WTC11 (cell line): ENCODE results near the gene EEF2KMT. TPM values are rescaled to one million over a fixed set of nuclear protein-coding genes. Genes with fewer than 3 reads are reported as not detected.

Source experiments
- ATAC-seq: fragments of 200-7000 bp; cut with Tn5 transposase; 2 replicates; pipeline ENCODE4 v1.10.0; 2021; ENCODE audit warnings: mild to moderate bottlenecking, moderate library complexity
- CTCF ChIA-PET: fragments of 300-600 bp; sonication (Branson Sonifier 250); formaldehyde crosslinking; loops from one replicate; lab custom pipeline; 2021; ENCODE audit warnings: antibody characterized with exemption; lab: Charles Lee
- POLR2A ChIA-PET: fragments of 350-600 bp; sonication (Branson Sonifier 250); formaldehyde crosslinking; loops from one replicate; lab custom pipeline; 2021; ENCODE audit warnings: antibody characterized with exemption; lab: Charles Lee
- DNase-seq: peaks from one replicate; pipeline ENCODE4 v3.0.0; 2021; ENCODE audit warnings: low spot score
- H3K27ac Mint-ChIP-seq: 2 replicates; pipeline ENCODE4 v1.8.0; 2021; ENCODE audit warnings: mixed read lengths
- H3K27me3 Mint-ChIP-seq: 2 replicates; pipeline ENCODE4 v1.8.0; 2021; ENCODE audit warnings: low read depth, mild to moderate bottlenecking, moderate library complexity, mixed read lengths
- H3K36me3 Mint-ChIP-seq: 2 replicates; pipeline ENCODE4 v1.8.0; 2021; ENCODE audit warnings: mixed read lengths
- H3K4me1 Mint-ChIP-seq: 2 replicates; pipeline ENCODE4 v1.8.0; 2022; ENCODE audit warnings: mixed read lengths
- H3K4me3 Mint-ChIP-seq: 2 replicates; pipeline ENCODE4 v1.8.0; 2021; ENCODE audit warnings: mild to moderate bottlenecking, moderate library complexity, mixed read lengths
- H3K9me3 Mint-ChIP-seq: 2 replicates; pipeline ENCODE4 v1.8.0; 2021; ENCODE audit warnings: mixed read lengths
- GABPB1 ChIP-seq: sonication (generic); formaldehyde crosslinking; IDR thresholded peaks from 2 replicates; pipeline ENCODE4 v1.8.1; 2023; ENCODE audit warnings: mild to moderate bottlenecking, missing genetic modification reagents
- GRHL2 ChIP-seq: fragments of 250-450 bp; sonication (Bioruptor Pico); IDR thresholded peaks from 2 replicates; pipeline ENCODE4 v1.8.0; 2022; ENCODE audit warnings: mild to moderate bottlenecking, moderate library complexity; ENCODE audit not compliant: insufficient replicate concordance, severe bottlenecking
- OVOL2 ChIP-seq: fragments of 250-450 bp; sonication (Bioruptor Pico); IDR thresholded peaks from 2 replicates; pipeline ENCODE4 v1.9.0; 2021; ENCODE audit warnings: mild to moderate bottlenecking, borderline replicate concordance
- SMAD3 ChIP-seq: sonication (generic); formaldehyde crosslinking; IDR thresholded peaks from 2 replicates; pipeline ENCODE4 v1.8.0; 2022; ENCODE audit warnings: missing genetic modification reagents, mild to moderate bottlenecking, borderline replicate concordance
- USF1 ChIP-seq: sonication (generic); formaldehyde crosslinking; IDR thresholded peaks from 2 replicates; pipeline ENCODE4 v1.8.0; 2022; ENCODE audit warnings: mild to moderate bottlenecking, missing genetic modification reagents
- total RNA-seq: library from RNA; stranded (reverse); gene quantifications from 3 replicates; pipeline ENCODE4 v1.2.3, GENCODE V29; 2021
- TF ChIP-seq, protein P1 (sequence below): sonication (generic); formaldehyde crosslinking; IDR thresholded peaks from 2 replicates; pipeline ENCODE4 v1.8.1; 2023; ENCODE audit warnings: mild to moderate bottlenecking, missing genetic modification reagents, borderline replicate concordance
- TF ChIP-seq, protein P2 (sequence below): sonication (generic); formaldehyde crosslinking; IDR thresholded peaks from 2 replicates; pipeline ENCODE4 v1.8.0; 2022; ENCODE audit warnings: missing genetic modification reagents
- TF ChIP-seq, protein P3 (sequence below): sonication (generic); formaldehyde crosslinking; IDR thresholded peaks from 2 replicates; pipeline ENCODE4 v1.8.1; 2022; ENCODE audit warnings: mild to moderate bottlenecking, moderate library complexity, missing genetic modification reagents
- TF ChIP-seq, protein P4 (sequence below): sonication (generic); formaldehyde crosslinking; IDR thresholded peaks from 2 replicates; pipeline ENCODE4 v1.8.1; 2022; ENCODE audit warnings: low read depth, mild to moderate bottlenecking, moderate library complexity, missing genetic modification reagents, borderline replicate concordance

The EEF2KMT gene
- total RNA-seq, 1 experiment from 2014 or later: 19.6 TPM

DNA sequence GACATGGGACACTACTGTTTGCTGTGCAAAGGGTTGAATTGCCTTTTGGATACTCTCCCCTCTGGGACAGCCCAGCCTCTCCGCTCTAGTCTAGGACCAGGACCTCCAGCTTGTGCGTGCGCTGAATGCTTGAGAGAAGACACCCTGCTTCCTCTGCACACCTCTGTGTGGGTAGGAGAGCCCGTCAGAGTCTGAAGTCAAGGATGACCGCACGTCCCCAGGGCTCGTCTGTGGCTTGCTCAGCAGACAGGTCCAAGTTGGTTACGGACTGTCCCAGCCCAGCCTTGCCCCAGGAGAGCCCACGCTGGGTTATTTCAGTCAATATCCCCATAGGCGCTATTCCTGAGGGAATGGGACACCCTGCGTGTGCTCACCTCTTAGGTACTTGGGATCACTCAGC is 35.5 kb downstream of the EEF2KMT start:
- no peak overlapping the region for H3K4me3 Mint-ChIP-seq
- no peaks in the 10 kb centered on the region for H3K9me3 Mint-ChIP-seq
- TF ChIP-seq USF1 (CRISPR knock-in tag) (no peak), GRHL2 (CRISPR knock-in tag) (no peak), OVOL2 (CRISPR knock-in tag) (no peak)
- TF ChIP-seq, protein P1, sequence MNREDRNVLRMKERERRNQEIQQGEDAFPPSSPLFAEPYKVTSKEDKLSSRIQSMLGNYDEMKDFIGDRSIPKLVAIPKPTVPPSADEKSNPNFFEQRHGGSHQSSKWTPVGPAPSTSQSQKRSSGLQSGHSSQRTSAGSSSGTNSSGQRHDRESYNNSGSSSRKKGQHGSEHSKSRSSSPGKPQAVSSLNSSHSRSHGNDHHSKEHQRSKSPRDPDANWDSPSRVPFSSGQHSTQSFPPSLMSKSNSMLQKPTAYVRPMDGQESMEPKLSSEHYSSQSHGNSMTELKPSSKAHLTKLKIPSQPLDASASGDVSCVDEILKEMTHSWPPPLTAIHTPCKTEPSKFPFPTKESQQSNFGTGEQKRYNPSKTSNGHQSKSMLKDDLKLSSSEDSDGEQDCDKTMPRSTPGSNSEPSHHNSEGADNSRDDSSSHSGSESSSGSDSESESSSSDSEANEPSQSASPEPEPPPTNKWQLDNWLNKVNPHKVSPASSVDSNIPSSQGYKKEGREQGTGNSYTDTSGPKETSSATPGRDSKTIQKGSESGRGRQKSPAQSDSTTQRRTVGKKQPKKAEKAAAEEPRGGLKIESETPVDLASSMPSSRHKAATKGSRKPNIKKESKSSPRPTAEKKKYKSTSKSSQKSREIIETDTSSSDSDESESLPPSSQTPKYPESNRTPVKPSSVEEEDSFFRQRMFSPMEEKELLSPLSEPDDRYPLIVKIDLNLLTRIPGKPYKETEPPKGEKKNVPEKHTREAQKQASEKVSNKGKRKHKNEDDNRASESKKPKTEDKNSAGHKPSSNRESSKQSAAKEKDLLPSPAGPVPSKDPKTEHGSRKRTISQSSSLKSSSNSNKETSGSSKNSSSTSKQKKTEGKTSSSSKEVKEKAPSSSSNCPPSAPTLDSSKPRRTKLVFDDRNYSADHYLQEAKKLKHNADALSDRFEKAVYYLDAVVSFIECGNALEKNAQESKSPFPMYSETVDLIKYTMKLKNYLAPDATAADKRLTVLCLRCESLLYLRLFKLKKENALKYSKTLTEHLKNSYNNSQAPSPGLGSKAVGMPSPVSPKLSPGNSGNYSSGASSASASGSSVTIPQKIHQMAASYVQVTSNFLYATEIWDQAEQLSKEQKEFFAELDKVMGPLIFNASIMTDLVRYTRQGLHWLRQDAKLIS (CRISPR knock-in tag): no peak
- no peak for ATAC-seq
- no peak for DNase-seq
- H3K4me1 Mint-ChIP-seq: peaks cover 23% of the 10 kb centered on the region
- H3K27ac Mint-ChIP-seq: no peak overlapping the region
- no peaks in the 10 kb centered on the region for H3K36me3 Mint-ChIP-seq
- CTCF ChIA-PET: interaction anchor here (0.9 to 1.8 kb wide), 3 partner anchors 14 to 30 kb away, joined by 3 to 7 read pairs (median 3); no protein-coding TSS in a partner anchor
- no peaks in the 10 kb centered on the region; the same call in 1 of the 2 replicates for H3K27me3 Mint-ChIP-seq
- POLR2A ChIA-PET: interaction anchor here (0.6 kb wide), 1 partner anchor 32 kb away, joined by 7 read pairs; no protein-coding TSS in a partner anchor

DNA sequence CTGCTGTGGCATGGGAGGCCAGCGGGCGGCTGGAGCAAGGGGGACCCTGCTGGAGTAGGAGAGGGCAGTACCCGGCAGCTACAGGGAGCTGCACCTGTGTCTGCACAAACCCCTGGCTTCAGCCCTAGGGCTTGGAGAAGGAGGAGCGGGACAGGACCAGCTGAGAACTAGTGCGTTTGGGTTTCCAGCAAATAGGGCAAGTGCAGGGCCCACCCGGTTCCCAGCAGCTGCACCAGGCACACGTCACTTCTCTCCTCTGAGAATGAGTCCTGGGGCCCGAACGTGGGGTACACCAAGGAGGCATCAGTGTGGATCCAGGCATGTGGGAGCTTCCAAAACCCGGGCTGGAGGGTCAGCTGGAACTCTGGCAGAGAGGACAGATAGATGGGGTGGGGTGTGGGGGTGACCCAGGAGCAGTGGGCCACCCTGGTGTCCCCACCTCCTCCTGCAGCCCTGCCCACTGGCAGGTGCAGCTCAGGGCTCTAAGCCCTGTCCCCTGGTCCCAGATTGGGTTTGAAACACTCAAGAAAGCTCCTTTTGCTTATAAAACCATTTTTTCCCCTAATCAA is 37.4 kb downstream of the EEF2KMT start:
- H3K27me3 Mint-ChIP-seq: no peaks in the 10 kb centered on the region; the same call in 1 of the 2 replicates
- H3K9me3 Mint-ChIP-seq: no peaks in the 10 kb centered on the region
- no peaks in the 10 kb centered on the region for H3K36me3 Mint-ChIP-seq
- POLR2A ChIA-PET: no interaction called here
- peaks cover 23% of the 10 kb centered on the region for H3K4me1 Mint-ChIP-seq
- no peak for DNase-seq
- no peak overlapping the region for H3K4me3 Mint-ChIP-seq
- H3K27ac Mint-ChIP-seq: peak overlapping the region; percentile 19; the same call in 1 of the 2 replicates
- ATAC-seq: no peak
- TF ChIP-seq, protein P2, sequence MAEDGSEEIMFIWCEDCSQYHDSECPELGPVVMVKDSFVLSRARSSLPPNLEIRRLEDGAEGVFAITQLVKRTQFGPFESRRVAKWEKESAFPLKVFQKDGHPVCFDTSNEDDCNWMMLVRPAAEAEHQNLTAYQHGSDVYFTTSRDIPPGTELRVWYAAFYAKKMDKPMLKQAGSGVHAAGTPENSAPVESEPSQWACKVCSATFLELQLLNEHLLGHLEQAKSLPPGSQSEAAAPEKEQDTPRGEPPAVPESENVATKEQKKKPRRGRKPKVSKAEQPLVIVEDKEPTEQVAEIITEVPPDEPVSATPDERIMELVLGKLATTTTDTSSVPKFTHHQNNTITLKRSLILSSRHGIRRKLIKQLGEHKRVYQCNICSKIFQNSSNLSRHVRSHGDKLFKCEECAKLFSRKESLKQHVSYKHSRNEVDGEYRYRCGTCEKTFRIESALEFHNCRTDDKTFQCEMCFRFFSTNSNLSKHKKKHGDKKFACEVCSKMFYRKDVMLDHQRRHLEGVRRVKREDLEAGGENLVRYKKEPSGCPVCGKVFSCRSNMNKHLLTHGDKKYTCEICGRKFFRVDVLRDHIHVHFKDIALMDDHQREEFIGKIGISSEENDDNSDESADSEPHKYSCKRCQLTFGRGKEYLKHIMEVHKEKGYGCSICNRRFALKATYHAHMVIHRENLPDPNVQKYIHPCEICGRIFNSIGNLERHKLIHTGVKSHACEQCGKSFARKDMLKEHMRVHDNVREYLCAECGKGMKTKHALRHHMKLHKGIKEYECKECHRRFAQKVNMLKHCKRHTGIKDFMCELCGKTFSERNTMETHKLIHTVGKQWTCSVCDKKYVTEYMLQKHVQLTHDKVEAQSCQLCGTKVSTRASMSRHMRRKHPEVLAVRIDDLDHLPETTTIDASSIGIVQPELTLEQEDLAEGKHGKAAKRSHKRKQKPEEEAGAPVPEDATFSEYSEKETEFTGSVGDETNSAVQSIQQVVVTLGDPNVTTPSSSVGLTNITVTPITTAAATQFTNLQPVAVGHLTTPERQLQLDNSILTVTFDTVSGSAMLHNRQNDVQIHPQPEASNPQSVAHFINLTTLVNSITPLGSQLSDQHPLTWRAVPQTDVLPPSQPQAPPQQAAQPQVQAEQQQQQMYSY (CRISPR knock-in tag): 0 out of 2 replicates have a peak, but pooled peaks have one; percentile 56
- TF ChIP-seq, protein P3, sequence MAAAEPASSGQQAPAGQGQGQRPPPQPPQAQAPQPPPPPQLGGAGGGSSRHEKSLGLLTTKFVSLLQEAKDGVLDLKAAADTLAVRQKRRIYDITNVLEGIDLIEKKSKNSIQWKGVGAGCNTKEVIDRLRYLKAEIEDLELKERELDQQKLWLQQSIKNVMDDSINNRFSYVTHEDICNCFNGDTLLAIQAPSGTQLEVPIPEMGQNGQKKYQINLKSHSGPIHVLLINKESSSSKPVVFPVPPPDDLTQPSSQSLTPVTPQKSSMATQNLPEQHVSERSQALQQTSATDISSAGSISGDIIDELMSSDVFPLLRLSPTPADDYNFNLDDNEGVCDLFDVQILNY (CRISPR knock-in tag): no peak
- TF ChIP-seq SMAD3 (CRISPR knock-in tag) (no peak), GABPB1 (CRISPR knock-in tag) (no peak)
- TF ChIP-seq, protein P4, sequence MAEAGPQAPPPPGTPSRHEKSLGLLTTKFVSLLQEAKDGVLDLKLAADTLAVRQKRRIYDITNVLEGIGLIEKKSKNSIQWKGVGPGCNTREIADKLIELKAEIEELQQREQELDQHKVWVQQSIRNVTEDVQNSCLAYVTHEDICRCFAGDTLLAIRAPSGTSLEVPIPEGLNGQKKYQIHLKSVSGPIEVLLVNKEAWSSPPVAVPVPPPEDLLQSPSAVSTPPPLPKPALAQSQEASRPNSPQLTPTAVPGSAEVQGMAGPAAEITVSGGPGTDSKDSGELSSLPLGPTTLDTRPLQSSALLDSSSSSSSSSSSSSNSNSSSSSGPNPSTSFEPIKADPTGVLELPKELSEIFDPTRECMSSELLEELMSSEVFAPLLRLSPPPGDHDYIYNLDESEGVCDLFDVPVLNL (CRISPR knock-in tag): no peak
- TF ChIP-seq, all 79 proteins: peak for 1
- CTCF ChIA-PET: interaction anchor here (0.6 to 5.1 kb wide), 7 partner anchors 16 to 407 kb away, joined by 3 to 31 read pairs (median 17); partner anchors contain the start of gene SEC14L5
